A549 (cell line): ENCODE data around the gene CHML.

Experiments used
- CEBPB ChIP-seq, 2 experiments: fragments of >200 bp in 1 of 2; sonication (Bioruptor Twin) in 1 of 2; formaldehyde crosslinking in 1 of 2; IDR thresholded peaks; 2 replicates each; pipeline ENCODE4 v1.6.1; 2012 to 2016
- CTCF ChIP-seq: fragments of >200 bp; sonication (Bioruptor Twin); formaldehyde crosslinking; IDR thresholded peaks from 3 replicates; pipeline ENCODE4 v1.5.1; 2016
- EP300 ChIP-seq, 2 experiments: fragments of >200 bp; sonication (Bioruptor Twin); formaldehyde crosslinking; IDR thresholded peaks; 2 replicates in 1 of 2; 3 replicates in 1 of 2; pipeline ENCODE4 v1.6.1; 2016 to 2017
- JUNB ChIP-seq: fragments of >200 bp; sonication (Bioruptor Twin); formaldehyde crosslinking; IDR thresholded peaks from 2 replicates; pipeline ENCODE4 v1.6.1; 2016
- POLR2A ChIP-seq: IDR thresholded peaks from 2 replicates; pipeline ENCODE4 v1.6.1; 2012; ENCODE audit warnings: mild to moderate bottlenecking, low read length
- RCOR1 ChIP-seq: fragments of 150-350 bp; IDR thresholded peaks from 2 replicates; pipeline ENCODE4 v1.6.1; 2014; ENCODE audit warnings: antibody characterized with exemption, low read length, low read depth
- REST ChIP-seq: fragments of 200-600 bp; sonication (generic); IDR thresholded peaks from 2 replicates; pipeline ENCODE4 v1.6.1; 2016; ENCODE audit warnings: antibody characterized with exemption, mild to moderate bottlenecking, moderate library complexity
- SMC3 ChIP-seq: fragments of >200 bp; sonication (Bioruptor Twin); formaldehyde crosslinking; IDR thresholded peaks from 3 replicates; pipeline ENCODE4 v1.6.1; 2018; ENCODE audit warnings: inconsistent platforms
- USF2 ChIP-seq: fragments of 450-650 bp; IDR thresholded peaks from 2 replicates; pipeline ENCODE4 v1.6.1; 2014; ENCODE audit warnings: antibody characterized with exemption
- TF ChIP-seq, protein P1 (sequence below): IDR thresholded peaks from 2 replicates; pipeline ENCODE4 v1.6.1; 2012

DNA sequence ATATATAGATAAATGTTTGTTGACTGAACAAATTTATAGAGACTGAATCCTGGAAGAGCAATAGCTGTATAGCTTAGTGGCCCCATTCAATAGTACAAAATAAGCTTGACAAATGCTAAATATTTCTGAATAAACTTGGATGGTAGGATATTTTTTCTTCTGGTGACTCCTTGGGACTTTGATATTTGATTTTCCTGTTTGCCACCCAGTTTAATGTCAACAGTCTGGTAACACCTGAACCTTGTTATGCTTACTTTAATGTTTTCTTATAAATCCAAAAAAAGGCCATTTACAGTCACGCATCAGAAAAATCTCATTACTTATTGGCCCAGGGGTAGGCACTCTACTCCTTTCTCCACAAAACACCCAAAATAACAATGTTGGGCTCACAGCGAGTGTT is 42.8 kb upstream of the CHML start:
- TF ChIP-seq JUNB (no peak), SMC3 (no peak), CTCF (no peak), EP300 (IDR thresholded peaks at IDR 0.05) (no peak), RCOR1 (no peak), REST (no peak), USF2 (no peak), POLR2A (no peak), CEBPB (IDR thresholded peaks at IDR 0.05) (no peak)
- TF ChIP-seq, protein P1, sequence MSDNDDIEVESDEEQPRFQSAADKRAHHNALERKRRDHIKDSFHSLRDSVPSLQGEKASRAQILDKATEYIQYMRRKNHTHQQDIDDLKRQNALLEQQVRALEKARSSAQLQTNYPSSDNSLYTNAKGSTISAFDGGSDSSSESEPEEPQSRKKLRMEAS: no peak
